Germinal center (tissue), 1 donor: ENCODE results near the gene NOS1.

Experiments used
- DNase-seq: peaks from one replicate; pipeline ENCODE4 v3.0.0; 2012; ENCODE audit warnings: mixed read lengths, low spot score

NOS1 gene

DNA sequence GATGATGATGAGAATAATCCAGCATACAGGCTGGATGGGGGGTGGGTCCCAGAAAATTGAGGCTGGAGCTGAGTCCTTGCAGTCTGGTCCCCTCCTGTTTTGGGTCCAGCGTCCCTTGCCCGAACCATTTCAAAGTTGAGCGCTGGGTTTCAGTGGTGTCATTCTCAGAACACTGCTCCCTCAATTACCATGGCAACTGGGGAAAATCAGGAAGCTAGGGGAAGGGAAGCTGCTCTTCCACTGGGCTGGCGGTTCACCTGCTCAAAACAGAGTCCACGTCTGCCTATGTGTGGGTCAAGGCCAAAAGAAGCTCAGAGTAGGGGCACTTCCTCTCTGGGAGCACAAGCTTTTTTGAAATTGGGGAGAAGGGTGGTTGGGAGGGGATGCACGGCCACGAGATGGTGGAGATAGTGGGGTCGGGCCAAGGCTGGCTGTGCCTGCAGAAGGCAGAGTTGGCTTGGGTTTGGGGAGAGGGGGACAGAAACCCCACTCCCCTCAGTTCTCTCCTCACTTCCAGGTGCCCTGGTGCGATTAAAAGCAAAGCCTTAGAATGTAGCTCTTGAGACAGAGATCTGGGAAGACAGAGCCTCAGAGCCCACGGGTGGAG, 1.7 kb upstream of the NOS1 start:
- no peak for DNase-seq

DNA sequence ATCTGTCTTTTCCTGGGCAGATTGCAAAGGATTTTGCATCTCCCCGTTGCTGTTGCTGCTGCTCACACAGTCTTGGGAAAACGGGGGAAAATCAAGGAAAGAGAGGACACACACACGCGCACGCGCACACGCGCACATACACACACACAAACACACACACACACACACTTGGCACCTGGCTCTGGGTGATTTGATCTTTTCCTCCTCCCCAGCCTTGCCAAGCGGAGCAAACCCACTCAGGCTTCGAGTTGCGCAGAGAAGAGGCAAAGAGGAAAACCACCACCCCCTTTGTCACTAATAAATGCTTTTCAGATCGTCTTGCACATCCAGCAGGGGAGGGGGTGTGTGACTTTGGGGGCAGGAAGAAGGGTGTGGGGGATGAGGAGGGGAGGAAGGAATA, 965 bp upstream of the NOS1 start:
- DNase-seq: no peak

DNA sequence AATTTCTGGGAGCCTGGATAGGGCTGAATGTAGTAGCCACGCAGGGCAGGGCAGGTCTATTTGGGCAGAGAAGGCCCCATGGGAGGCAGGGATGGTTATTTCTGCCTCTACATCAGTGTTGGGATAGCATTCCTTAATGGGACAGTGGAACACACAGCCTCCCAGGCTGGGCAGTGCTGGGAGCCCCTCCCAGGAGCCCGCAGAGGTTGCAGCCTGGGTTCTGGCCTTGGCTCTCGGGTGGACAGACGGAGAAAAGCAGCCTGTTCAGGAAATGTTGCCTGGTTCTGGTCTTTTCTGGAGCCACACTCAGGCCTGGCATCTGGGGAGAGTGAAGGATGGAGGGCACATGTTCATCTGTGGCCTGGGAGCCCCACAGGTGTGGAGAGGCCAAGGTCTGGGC, 479 bp upstream of the NOS1 start:
- no peak for DNase-seq

- DNase-seq: no peak
Observed at GRCh38 chr12:117360551-117361346, 677 bp downstream of the NOS1 start.

- DNase-seq: no peak
Observed at GRCh38 chr12:117360222-117360550, 1.2 kb downstream of the NOS1 start.

GRCh38 chr12:117359029-117359845, 2.2 kb downstream of the NOS1 start:
- no peak for DNase-seq

GRCh38 chr12:117356048-117356447, 5.4 kb downstream of the NOS1 start:
- DNase-seq: no peak

DNA sequence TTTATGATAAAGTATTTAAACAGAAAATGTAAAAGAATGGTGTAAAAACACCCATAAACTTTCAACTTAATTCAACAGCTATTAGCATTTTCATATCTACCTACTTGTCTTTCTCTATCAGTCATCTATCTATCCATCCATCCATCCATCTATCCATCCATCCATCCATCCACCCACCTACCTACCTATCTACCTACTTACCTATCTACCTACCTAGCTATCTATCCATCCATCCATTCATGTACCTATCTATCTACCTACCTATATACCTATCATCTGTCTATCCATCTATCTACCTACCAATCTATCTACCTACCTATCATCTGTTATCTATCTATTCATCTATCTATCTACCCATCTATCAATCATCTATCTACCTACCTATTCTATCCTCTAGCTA, 8.5 kb downstream of the NOS1 start:
- DNase-seq: no peak

- DNase-seq: no peak
Observed at GRCh38 chr12:117352206-117352605, 9.2 kb downstream of the NOS1 start.

DNA sequence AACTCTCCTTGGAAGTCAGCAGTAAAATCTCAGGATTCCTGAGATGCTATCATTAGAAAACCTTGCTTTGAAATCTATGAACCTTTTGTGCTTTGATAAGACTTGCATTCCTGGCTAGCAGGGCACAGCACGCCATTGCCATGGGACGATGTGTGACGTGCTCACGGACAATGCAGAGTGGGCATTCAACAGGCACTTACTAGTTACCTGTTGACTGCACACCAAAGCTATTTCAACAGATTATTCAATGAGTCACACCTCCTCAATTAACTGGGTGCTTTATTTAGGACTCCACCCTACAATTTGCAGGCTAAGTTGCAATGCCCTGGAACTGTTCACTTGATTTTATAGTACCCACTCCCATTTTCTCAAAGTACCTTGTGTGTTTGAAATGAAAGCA, 11.3 kb downstream of the NOS1 start:
- no peak for DNase-seq

GRCh38 chr12:117347588-117347987, 13.8 kb downstream of the NOS1 start:
- no peak for DNase-seq

GRCh38 chr12:117344716-117345115, 16.7 kb downstream of the NOS1 start:
- no peak for DNase-seq

GRCh38 chr12:117343849-117344248, 17.6 kb downstream of the NOS1 start:
- DNase-seq: no peak

DNA sequence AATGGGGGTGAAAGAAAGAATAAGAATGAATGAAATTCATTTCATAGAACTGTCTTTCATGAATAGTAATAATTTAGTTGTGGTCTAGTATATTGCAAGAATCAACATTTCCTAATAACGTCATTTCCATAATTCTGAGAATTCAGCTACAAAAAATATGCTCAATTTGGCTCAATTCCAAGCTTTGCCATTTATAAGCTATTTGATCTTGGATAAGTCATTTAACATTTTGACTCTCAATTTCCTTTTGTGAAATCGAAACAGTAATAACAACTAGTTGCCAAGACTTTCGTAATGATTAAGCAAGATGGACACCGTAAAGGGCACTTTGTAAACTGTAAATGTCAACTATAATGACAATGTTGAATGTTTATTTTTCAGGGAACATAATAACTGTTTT, 18.1 kb downstream of the NOS1 start:
- DNase-seq: no peak

- no peak for DNase-seq
Observed at GRCh38 chr12:117342682-117343081, 18.7 kb downstream of the NOS1 start.

DNA sequence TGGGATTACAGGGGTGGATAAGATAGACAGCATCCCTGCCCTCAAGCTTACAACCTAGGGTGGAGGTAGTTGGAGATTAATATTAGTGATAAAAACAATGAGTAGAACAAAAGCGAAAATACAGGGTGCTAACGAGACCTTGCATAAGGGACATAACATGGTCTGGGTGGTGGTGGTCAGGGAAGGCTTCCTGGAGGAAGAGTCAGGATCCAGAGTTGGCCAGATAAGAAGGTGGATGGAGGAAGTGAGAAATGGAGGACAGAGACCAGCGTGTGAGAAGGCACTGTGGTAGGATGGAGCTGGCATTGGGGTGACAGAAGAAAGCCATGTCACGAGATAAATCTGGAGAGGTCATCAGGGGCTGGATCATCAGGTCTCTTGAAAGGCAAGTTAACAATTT, 19.2 kb downstream of the NOS1 start:
- DNase-seq: no peak

- DNase-seq: no peak
Observed at GRCh38 chr12:117339104-117339503, 22.3 kb downstream of the NOS1 start.

GRCh38 chr12:117334855-117335587, 26.4 kb downstream of the NOS1 start:
- DNase-seq: no peak

GRCh38 chr12:117334051-117334450, 27.4 kb downstream of the NOS1 start:
- no peak for DNase-seq

DNA sequence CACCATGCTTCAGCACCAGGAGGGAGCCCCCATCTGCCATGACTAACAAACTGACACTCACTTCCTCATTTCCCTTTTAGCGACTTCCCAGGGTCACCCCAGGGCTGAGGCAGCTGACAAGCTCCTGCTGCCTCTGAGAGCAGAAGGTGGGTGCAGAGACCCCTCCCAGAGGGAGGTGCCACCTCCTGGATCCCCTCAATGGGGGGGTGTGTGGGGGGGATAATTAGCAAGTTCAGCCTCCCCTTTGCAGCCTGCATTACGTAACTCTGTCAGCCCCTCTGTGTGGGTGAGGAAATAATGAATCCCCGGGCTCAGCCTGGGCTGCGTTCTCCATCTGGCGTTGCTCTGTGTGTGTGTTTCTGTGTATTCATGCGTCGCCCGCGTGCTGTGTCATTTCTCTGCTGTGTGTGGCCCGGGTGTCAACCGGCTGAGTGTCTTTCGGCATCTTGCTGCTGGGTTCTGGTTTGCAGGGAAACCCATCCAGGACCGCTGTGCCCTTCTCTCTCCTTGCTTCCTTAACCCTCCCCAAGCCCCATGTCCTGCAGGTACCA, 28.0 kb downstream of the NOS1 start:
- DNase-seq: no peak

DNA sequence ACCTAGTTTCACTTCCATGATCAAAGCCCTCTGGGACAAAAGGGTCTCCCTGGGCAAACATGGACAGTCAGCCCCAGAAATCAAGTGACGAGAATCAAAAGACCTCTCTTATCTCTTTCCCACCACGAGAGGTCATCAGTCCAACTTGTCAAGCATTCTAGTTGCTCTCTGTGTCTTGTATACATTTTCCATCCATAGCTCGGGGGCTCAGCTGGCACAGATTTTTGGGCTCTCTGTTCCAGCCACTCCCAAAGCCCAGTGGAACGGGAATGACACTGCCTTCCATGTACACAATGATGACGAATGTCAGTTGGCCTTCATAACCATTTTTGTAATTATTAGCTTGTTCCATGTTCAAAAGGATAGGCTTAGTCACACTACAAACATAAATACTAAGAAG, 29.7 kb downstream of the NOS1 start:
- no peak for DNase-seq

- DNase-seq: no peak
Observed at GRCh38 chr12:117330441-117331113, 30.8 kb downstream of the NOS1 start.
